ENCODE measurements around the gene ANKS3. TPM values are rescaled to one million over a fixed set of nuclear protein-coding genes. Genes with fewer than 3 reads are reported as not detected.

The ANKS3 gene
- total and polyA plus RNA-seq, 2 donors (not counting 3 experiments of a cell fraction or from before 2014, with no cell fraction given): 13.9 to 24.0 TPM

DNA sequence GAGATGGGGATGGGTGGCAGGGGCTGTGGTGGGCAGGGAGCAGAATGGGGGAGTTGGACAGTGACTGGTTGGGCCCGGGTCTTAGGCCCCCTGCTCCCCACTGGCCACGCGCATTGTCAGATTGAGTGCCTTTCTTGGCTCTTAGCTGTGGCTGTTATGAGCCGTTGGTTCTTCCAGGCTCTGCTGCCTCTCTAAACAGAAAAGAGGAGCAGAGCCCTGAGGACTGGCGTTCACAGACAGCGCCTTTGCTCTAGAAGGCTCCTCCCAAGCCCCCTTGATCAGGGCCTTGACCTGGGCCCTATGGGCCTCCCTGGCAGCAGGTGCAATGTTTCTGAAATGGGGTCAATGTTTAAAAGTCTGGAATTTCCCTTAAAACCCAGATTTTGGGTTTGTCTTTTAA, 55.5 kb downstream of the ANKS3 start:
- ChIA-PET CTCF (no interaction called here), POLR2A (no interaction called here)
- Histone ChIP-seq H3K4me2 (ENCODE audit: insufficient read depth, low read length) (no peak overlapping the region), H3K36me3 (ENCODE audit: control insufficient read depth in 2 of 2, extremely low read depth in 1 of 2, insufficient read depth in 2 of 2, low read length in 2 of 2) (peaks cover 0 to 25% of the 10 kb centered on the region in 2 experiments), H3K27me3 (ENCODE audit: control insufficient read depth in 2 of 2, insufficient read depth in 2 of 2, low read length in 2 of 2) (no peaks in the 10 kb centered on the region), H3K9me1 (replicated peaks; ENCODE audit: control insufficient read depth, extremely low read depth, insufficient read depth, low read length) (no peaks in the 10 kb centered on the region), H2AFZ (ENCODE audit: low read depth, low read length) (no peak overlapping the region), H3K4me3 (replicated peaks in 1 of 3; ENCODE audit: insufficient read depth in 1 of 3, low read depth in 1 of 3, low read length in 3 of 3) (no peak overlapping the region), H3K27ac (ENCODE audit: insufficient read depth, low read depth, low read length) (no peak overlapping the region), H3K4me1 (ENCODE audit: control insufficient read depth, extremely low read depth, insufficient read depth, low read length) (no peaks in the 10 kb centered on the region), H3K79me2 (ENCODE audit: control insufficient read depth, insufficient read depth, low read length) (no peaks in the 10 kb centered on the region), H3K9ac (replicated peaks; ENCODE audit: extremely low read depth, insufficient read depth, low read length) (no peak overlapping the region), H4K20me1 (replicated peaks; ENCODE audit: control insufficient read depth, extremely low read depth, insufficient read depth, low read length) (no peaks in the 10 kb centered on the region), H3K9me3 (replicated peaks; ENCODE audit: control insufficient read depth, insufficient read depth, low read length) (no peaks in the 10 kb centered on the region)
- FAIRE-seq (no peak), DNase-seq (ENCODE audit: low read depth, low spot score) (no peak)
- dilution Hi-C loops (cut with MboI; ENCODE audit: extremely low pct_ligation_motif_present, low sequenced_read_pairs): no loop called here
- intact Hi-C loops (cut with micrococcal nuclease): no loop called here
- no TSS peak for BruUV-seq (replicated peaks)
- TF ChIP-seq, protein P1, sequence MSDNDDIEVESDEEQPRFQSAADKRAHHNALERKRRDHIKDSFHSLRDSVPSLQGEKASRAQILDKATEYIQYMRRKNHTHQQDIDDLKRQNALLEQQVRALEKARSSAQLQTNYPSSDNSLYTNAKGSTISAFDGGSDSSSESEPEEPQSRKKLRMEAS (IDR thresholded peaks at IDR 0.05; ENCODE audit: insufficient read depth, insufficient read length): no peak
- TF ChIP-seq, protein P2, sequence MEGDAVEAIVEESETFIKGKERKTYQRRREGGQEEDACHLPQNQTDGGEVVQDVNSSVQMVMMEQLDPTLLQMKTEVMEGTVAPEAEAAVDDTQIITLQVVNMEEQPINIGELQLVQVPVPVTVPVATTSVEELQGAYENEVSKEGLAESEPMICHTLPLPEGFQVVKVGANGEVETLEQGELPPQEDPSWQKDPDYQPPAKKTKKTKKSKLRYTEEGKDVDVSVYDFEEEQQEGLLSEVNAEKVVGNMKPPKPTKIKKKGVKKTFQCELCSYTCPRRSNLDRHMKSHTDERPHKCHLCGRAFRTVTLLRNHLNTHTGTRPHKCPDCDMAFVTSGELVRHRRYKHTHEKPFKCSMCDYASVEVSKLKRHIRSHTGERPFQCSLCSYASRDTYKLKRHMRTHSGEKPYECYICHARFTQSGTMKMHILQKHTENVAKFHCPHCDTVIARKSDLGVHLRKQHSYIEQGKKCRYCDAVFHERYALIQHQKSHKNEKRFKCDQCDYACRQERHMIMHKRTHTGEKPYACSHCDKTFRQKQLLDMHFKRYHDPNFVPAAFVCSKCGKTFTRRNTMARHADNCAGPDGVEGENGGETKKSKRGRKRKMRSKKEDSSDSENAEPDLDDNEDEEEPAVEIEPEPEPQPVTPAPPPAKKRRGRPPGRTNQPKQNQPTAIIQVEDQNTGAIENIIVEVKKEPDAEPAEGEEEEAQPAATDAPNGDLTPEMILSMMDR (IDR thresholded peaks at IDR 0.05; ENCODE audit: extremely low read depth in 1 of 2, insufficient read depth in 1 of 2, low read depth in 1 of 2, low read length in 2 of 2): no peak
- TF ChIP-seq EZH2 (IDR thresholded peaks at IDR 0.05; ENCODE audit: borderline replicate concordance, low read depth, low read length, severe bottlenecking): no peak
- TF ChIP-seq FOS (IDR thresholded peaks at IDR 0.05; ENCODE audit: borderline replicate concordance, insufficient read depth, low read length): no peak
- no peak for TF ChIP-seq POLR2A (IDR thresholded peaks at IDR 0.05; ENCODE audit: low read depth, low read length)
- TF ChIP-seq JUN (IDR thresholded peaks at IDR 0.05; ENCODE audit: borderline replicate concordance, insufficient read depth, insufficient read length, low read depth): no peak
- no peak for TF ChIP-seq GATA2 (IDR thresholded peaks at IDR 0.05; ENCODE audit: insufficient read depth, insufficient read length, low read depth, low read length)
